ENCODE results near the gene LSM10. TPM values are rescaled to one million over a fixed set of nuclear protein-coding genes. Genes with fewer than 3 reads are reported as not detected.

LSM10 gene
- total RNA-seq, 1 experiment from 2014 or later = 19.2 TPM

DNA sequence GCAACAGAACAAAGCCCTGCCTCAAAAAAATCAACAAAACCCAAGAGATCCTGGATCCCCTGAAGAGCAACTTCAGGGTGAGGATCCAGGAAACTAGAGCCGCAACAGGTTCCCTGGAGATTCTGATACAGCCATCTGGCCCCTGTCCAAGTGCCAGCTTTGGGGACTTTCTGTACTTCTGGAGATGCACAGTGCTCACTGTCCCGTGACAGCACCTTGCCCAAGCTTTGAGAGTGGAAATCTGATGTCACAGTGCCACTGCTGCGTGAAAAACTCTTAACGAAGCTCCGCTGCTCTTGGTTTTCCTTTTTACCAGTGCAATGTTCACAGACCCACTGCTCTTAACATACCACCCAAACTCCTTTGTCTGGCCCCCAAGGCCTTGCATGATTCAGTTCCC is 38.3 kb downstream of the LSM10 start:
- no peaks in the 10 kb centered on the region for H3F3A ChIP-seq (ENCODE audit: low read length, unreplicated experiment)
- H2AFZ ChIP-seq (ENCODE audit: low read length) = no peak overlapping the region
- peaks cover 11% of the 10 kb centered on the region for H3K79me2 ChIP-seq (ENCODE audit: low read length)
- H4K20me1 ChIP-seq (ENCODE audit: low read length) = no peaks in the 10 kb centered on the region
- BruUV-seq (replicated peaks) = no TSS peak
- no peaks in the 10 kb centered on the region for H3K27me3 ChIP-seq (ENCODE audit: low read length)
- ChIA-PET POLR2A (ENCODE audit: unreplicated experiment) (no interaction called here), CTCF (interaction anchor here (0.6 kb wide), 1 partner anchor 16 kb away, joined by 3 read pairs; no protein-coding TSS in a partner anchor)
- no peak overlapping the region for H3K4me2 ChIP-seq (ENCODE audit: low read length)
- H3K4me3 ChIP-seq (ENCODE audit: low read length) = no peak overlapping the region
- no peaks in the 10 kb centered on the region for H3K9me2 ChIP-seq (replicated peaks; ENCODE audit: low read length)
- peak overlapping the region; percentile 59 for H3K27ac ChIP-seq (ENCODE audit: low read length)
- ATAC-seq (no peak), DNase-seq (no peak)
- intact Hi-C loops (cut with micrococcal nuclease) = no loop called here
- H3K9ac ChIP-seq (ENCODE audit: low read length) = no peak overlapping the region
- TF ChIP-seq EZH2 (IDR thresholded peaks at IDR 0.05; ENCODE audit: low read length, unreplicated experiment) = no peak
- TF ChIP-seq, protein P1, sequence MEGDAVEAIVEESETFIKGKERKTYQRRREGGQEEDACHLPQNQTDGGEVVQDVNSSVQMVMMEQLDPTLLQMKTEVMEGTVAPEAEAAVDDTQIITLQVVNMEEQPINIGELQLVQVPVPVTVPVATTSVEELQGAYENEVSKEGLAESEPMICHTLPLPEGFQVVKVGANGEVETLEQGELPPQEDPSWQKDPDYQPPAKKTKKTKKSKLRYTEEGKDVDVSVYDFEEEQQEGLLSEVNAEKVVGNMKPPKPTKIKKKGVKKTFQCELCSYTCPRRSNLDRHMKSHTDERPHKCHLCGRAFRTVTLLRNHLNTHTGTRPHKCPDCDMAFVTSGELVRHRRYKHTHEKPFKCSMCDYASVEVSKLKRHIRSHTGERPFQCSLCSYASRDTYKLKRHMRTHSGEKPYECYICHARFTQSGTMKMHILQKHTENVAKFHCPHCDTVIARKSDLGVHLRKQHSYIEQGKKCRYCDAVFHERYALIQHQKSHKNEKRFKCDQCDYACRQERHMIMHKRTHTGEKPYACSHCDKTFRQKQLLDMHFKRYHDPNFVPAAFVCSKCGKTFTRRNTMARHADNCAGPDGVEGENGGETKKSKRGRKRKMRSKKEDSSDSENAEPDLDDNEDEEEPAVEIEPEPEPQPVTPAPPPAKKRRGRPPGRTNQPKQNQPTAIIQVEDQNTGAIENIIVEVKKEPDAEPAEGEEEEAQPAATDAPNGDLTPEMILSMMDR (conservative IDR thresholded peaks at IDR 0.05; ENCODE audit: low read depth, low read length) = no peak
- TF ChIP-seq EZH2phosphoT487 (IDR thresholded peaks at IDR 0.05; ENCODE audit: borderline replicate concordance, low read length) = no peak
- peaks cover 49% of the 10 kb centered on the region for H3K36me3 ChIP-seq (ENCODE audit: low read depth, low read length)
- H3K4me1 ChIP-seq (ENCODE audit: insufficient read depth, low read length) = peaks cover 14% of the 10 kb centered on the region
- H3K9me3 ChIP-seq (ENCODE audit: low read length) = no peaks in the 10 kb centered on the region

DNA sequence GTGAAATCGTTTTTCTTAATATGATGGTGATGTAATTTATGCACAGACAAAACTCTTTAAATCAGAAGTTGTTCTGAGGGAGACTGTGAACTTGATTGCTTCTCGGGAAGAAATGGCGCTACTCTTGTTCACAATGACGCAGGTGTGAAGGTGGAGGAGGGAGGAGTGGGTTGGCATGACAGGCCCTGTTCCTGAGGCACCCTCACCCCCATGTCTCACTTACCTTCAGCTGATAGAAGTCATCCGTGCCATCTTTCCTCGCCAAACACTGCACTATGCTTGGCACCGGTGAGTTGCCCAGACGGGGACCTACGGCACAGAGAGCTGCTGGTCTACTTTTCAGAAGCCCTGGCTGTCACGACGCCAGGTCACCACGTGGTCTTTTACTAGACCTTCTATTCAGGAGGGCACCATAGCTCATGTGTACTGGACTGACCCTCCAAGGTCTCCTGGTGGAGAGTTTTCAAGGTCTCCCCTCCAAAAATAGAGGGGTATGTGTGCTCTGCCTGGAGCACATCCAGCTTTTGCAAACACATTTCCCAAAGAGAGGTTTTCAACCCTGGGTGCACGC is 39.1 kb downstream of the LSM10 start:
- Histone ChIP-seq H3K9me2 (replicated peaks; ENCODE audit: low read length) (no peaks in the 10 kb centered on the region), H3K4me1 (ENCODE audit: insufficient read depth, low read length) (peaks cover 15% of the 10 kb centered on the region), H3K27me3 (ENCODE audit: low read length) (no peaks in the 10 kb centered on the region), H2AFZ (ENCODE audit: low read length) (no peak overlapping the region), H3K9me3 (ENCODE audit: low read length) (no peaks in the 10 kb centered on the region), H3K79me2 (ENCODE audit: low read length) (peaks cover 11% of the 10 kb centered on the region; the same call in 1 of the 2 replicates), H3K4me2 (ENCODE audit: low read length) (no peak overlapping the region), H4K20me1 (ENCODE audit: low read length) (no peaks in the 10 kb centered on the region), H3K27ac (ENCODE audit: low read length) (no peak overlapping the region), H3K4me3 (ENCODE audit: low read length) (no peak overlapping the region), H3F3A (ENCODE audit: low read length, unreplicated experiment) (no peaks in the 10 kb centered on the region), H3K36me3 (ENCODE audit: low read depth, low read length) (peaks cover 54% of the 10 kb centered on the region), H3K9ac (ENCODE audit: low read length) (no peak overlapping the region)
- DNase-seq (no peak), ATAC-seq (no peak)
- ChIA-PET CTCF (no interaction called here), POLR2A (ENCODE audit: unreplicated experiment) (no interaction called here)
- no TSS peak for BruUV-seq (replicated peaks)
- no peak for TF ChIP-seq EZH2phosphoT487 (IDR thresholded peaks at IDR 0.05; ENCODE audit: borderline replicate concordance, low read length)
- TF ChIP-seq EZH2 (IDR thresholded peaks at IDR 0.05; ENCODE audit: low read length, unreplicated experiment) = no peak
- TF ChIP-seq, protein P1 (conservative IDR thresholded peaks at IDR 0.05; ENCODE audit: low read depth, low read length) = no peak
- intact Hi-C loops (cut with micrococcal nuclease) = no loop called here

DNA sequence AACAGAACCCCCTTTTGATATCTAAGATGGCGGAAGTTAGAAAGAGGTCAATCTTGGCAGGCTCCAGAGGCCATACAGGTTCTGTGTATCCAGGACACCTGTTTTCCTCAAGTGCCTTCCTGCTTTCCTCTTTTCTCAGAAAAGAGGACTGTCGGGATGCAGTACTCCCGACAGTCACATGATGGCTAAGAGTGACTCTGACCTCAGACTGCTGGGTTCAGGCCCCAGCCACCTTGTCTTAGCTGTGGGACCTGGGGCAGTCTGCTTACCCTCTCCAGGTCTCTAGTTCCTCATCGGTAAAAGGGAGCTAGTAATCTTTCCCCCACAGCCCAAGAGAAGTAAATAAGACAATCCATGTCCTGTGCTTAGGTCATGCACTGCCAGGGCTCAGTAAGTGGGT is 41.9 kb downstream of the LSM10 start:
- peaks cover 33% of the 10 kb centered on the region for H3K36me3 ChIP-seq (ENCODE audit: low read depth, low read length)
- H3K9me3 ChIP-seq (ENCODE audit: low read length) = no peaks in the 10 kb centered on the region
- no peak overlapping the region for H3K27ac ChIP-seq (ENCODE audit: low read length)
- TF ChIP-seq, protein P1 (conservative IDR thresholded peaks at IDR 0.05; ENCODE audit: low read depth, low read length) = no peak
- no peak for TF ChIP-seq EZH2 (IDR thresholded peaks at IDR 0.05; ENCODE audit: low read length, unreplicated experiment)
- TF ChIP-seq EZH2phosphoT487 (IDR thresholded peaks at IDR 0.05; ENCODE audit: borderline replicate concordance, low read length) = no peak
- ChIA-PET CTCF (interaction anchor here (0.7 kb wide), 1 partner anchor 13 kb away, joined by 3 read pairs; no protein-coding TSS in a partner anchor), POLR2A (ENCODE audit: unreplicated experiment) (no interaction called here)
- H3K9ac ChIP-seq (ENCODE audit: low read length) = no peak overlapping the region
- peaks cover 42% of the 10 kb centered on the region for H3K4me1 ChIP-seq (ENCODE audit: insufficient read depth, low read length)
- BruUV-seq (replicated peaks) = no TSS peak
- intact Hi-C loops (cut with micrococcal nuclease) = no loop called here
- no peak overlapping the region for H3K4me2 ChIP-seq (ENCODE audit: low read length)
- H3K9me2 ChIP-seq (replicated peaks; ENCODE audit: low read length) = no peaks in the 10 kb centered on the region
- ATAC-seq = no peak
- H2AFZ ChIP-seq (ENCODE audit: low read length) = no peak overlapping the region
- no peaks in the 10 kb centered on the region for H3K79me2 ChIP-seq (ENCODE audit: low read length)
- H3K27me3 ChIP-seq (ENCODE audit: low read length) = no peaks in the 10 kb centered on the region
- H3K4me3 ChIP-seq (ENCODE audit: low read length) = no peak overlapping the region
- H4K20me1 ChIP-seq (ENCODE audit: low read length) = no peaks in the 10 kb centered on the region
- DNase-seq = no peak
- H3F3A ChIP-seq (ENCODE audit: low read length, unreplicated experiment) = no peaks in the 10 kb centered on the region

Data from PC-3 (cell line).